B cell (primary cell): ENCODE measurements around the gene FMNL1. TPM values are rescaled to one million over a fixed set of nuclear protein-coding genes. Genes with fewer than 3 reads are reported as not detected.

Experiments used
- ATAC-seq: fragments of 200-7000 bp; cut with Tn5 transposase; one replicate; pipeline ENCODE4 v1.10.0; 2021; ENCODE audit warnings: low read depth, mild to moderate bottlenecking, moderate number of reproducible peaks, moderate library complexity
- CTCF ChIA-PET: fragments of 350-600 bp; sonication (Branson Sonifier 250); formaldehyde crosslinking; loops from one replicate; lab custom pipeline; 2021; ENCODE audit warnings: antibody characterized with exemption, inconsistent platforms; lab: Charles Lee
- POLR2A ChIA-PET: fragments of 350-600 bp; sonication (Branson Sonifier 250); formaldehyde crosslinking; loops from one replicate; lab custom pipeline; 2021; ENCODE audit warnings: antibody characterized with exemption; lab: Charles Lee
- DNase-seq: peaks from one replicate; pipeline ENCODE4 v3.0.0; 2013
- H2AFZ ChIP-seq: 2 replicates; pipeline ENCODE4 v1.6.1; 2012; ENCODE audit warnings: mild to moderate bottlenecking, low read depth, low read length; ENCODE audit not compliant: insufficient read depth, poor library complexity, severe bottlenecking
- H3K27ac ChIP-seq, 2 donors: 1 replicate in 1 of 2; 2 replicates in 1 of 2; pipeline ENCODE4 v1.5.1; 2012 to 2013; ENCODE audit warnings: low read length in 2 of 2, mild to moderate bottlenecking in 2 of 2, moderate library complexity in 1 of 2
- H3K27me3 ChIP-seq, 4 experiments: fragments of 200-600 bp in 1 of 4; sonication (generic) in 1 of 4; replicated peaks in 1 of 4; 1 replicate in 2 of 4; 2 replicates in 2 of 4; pipeline versions ENCODE4 v1.6.1 to v1.7.0; 2013 to 2016; ENCODE audit warnings: low read length in 3 of 4, mild to moderate bottlenecking in 2 of 4, mixed read lengths in 1 of 4, moderate library complexity in 1 of 4; ENCODE audit not compliant: insufficient read depth in 4 of 4, control insufficient read depth in 3 of 4; ENCODE audit errors: control extremely low read depth in 1 of 4
- H3K36me3 ChIP-seq, 2 experiments: replicated peaks in 1 of 2; 1 replicate in 1 of 2; 2 replicates in 1 of 2; pipeline versions ENCODE4 v1.6.1 to v1.7.1; 2013; ENCODE audit warnings: low read length in 1 of 2; ENCODE audit not compliant: insufficient read depth in 2 of 2, control insufficient read depth in 1 of 2; ENCODE audit errors: control extremely low read depth in 1 of 2, extremely low read depth in 1 of 2
- H3K4me1 ChIP-seq, 2 donors: fragments of 200-600 bp in 1 of 2; sonication (generic) in 1 of 2; 1 replicate in 1 of 2; 2 replicates in 1 of 2; pipeline versions ENCODE4 v1.5.1 to v1.6.1; 2013 to 2017; ENCODE audit warnings: low read length in 2 of 2; ENCODE audit not compliant: control insufficient read depth in 2 of 2, insufficient read depth in 2 of 2
- H3K4me2 ChIP-seq: replicated peaks from 2 replicates; pipeline ENCODE3; 2012; ENCODE audit warnings: mild to moderate bottlenecking, low read depth, low read length; ENCODE audit not compliant: poor library complexity, severe bottlenecking
- H3K4me3 ChIP-seq, 5 experiments: fragments of 200-600 bp in 1 of 5; sonication (generic) in 1 of 5; 1 replicate in 3 of 5; 2 replicates in 2 of 5; pipeline versions ENCODE4 v1.5.1 to v1.7.0; 2011 to 2016; ENCODE audit warnings: low read length in 4 of 5, mild to moderate bottlenecking in 4 of 5, low read depth in 2 of 5, control low read depth in 1 of 5, moderate library complexity in 1 of 5; ENCODE audit not compliant: insufficient read depth in 1 of 5; ENCODE audit errors: control extremely low read depth in 1 of 5, extremely low read depth in 1 of 5
- H3K79me2 ChIP-seq: fragments of 200-600 bp; sonication (generic); one replicate; pipeline ENCODE4 v1.6.0; 2016; ENCODE audit warnings: low read length; ENCODE audit not compliant: control insufficient read depth, insufficient read depth
- H3K9ac ChIP-seq: fragments of 200-600 bp; sonication (generic); 2 replicates; pipeline ENCODE4 v1.6.1; 2017; ENCODE audit warnings: mild to moderate bottlenecking, low read length, moderate library complexity
- H3K9me3 ChIP-seq, 3 donors: one replicate each; pipeline versions ENCODE4 v1.6.1 to v1.7.1; 2013; ENCODE audit warnings: low read length in 2 of 3; ENCODE audit not compliant: control insufficient read depth in 2 of 3, insufficient read depth in 1 of 3; ENCODE audit errors: control extremely low read depth in 1 of 3
- H4K20me1 ChIP-seq: 2 replicates; pipeline ENCODE4 v1.6.0; 2012; ENCODE audit warnings: mild to moderate bottlenecking, low read length; ENCODE audit not compliant: insufficient read depth, control insufficient read depth, poor library complexity, severe bottlenecking
- H3K27ac Mint-ChIP-seq: one replicate; pipeline ENCODE4 v1.8.0; 2021; ENCODE audit warnings: mixed read lengths
- H3K27me3 Mint-ChIP-seq: one replicate; pipeline ENCODE4 v1.8.0; 2021; ENCODE audit warnings: mixed read lengths
- H3K4me1 Mint-ChIP-seq: one replicate; pipeline ENCODE4 v1.8.0; 2021; ENCODE audit warnings: mixed read lengths
- H3K4me3 Mint-ChIP-seq: one replicate; pipeline ENCODE4 v1.8.0; 2021; ENCODE audit warnings: mixed read lengths
- H3K9me3 Mint-ChIP-seq: one replicate; pipeline ENCODE4 v1.8.0; 2022; ENCODE audit warnings: mixed read lengths; ENCODE audit not compliant: insufficient read depth
- CTCF ChIP-seq: fragments of 200-600 bp; IDR thresholded peaks from one replicate; pipeline ENCODE4 v1.8.0; 2022; ENCODE audit warnings: antibody characterized with exemption, mild to moderate bottlenecking
- EZH2 ChIP-seq: IDR thresholded peaks from 2 replicates; pipeline ENCODE4 v1.6.1; 2012; ENCODE audit warnings: borderline replicate concordance, low read depth, mild to moderate bottlenecking, moderate library complexity, low read length; ENCODE audit not compliant: insufficient read depth, poor library complexity, severe bottlenecking
- WGBS: methylation state at CpG from one replicate; pipeline ENCODE4 v1.1.5; 2013; ENCODE audit warnings: missing lambda C conversion rate; ENCODE audit not compliant: insufficient coverage; 5-methylcytosine and 5-hydroxymethylcytosine counted together
- intact Hi-C: fragments of 100-400 bp; cut with micrococcal nuclease; formaldehyde crosslinking; loops from one replicate; pipeline ENCODE4 v1.10.0; 2022
- polyA plus RNA-seq: library from polyadenylated mRNA; depleted of rRNA; stranded (reverse); fragments of >200 nt; gene quantifications from 2 replicates; pipeline ENCODE4 v1.2.3, GENCODE V29; 2012
- total RNA-seq, 2 donors: library from RNA; stranded (reverse); fragments of 120-200 nt in 1 of 2; gene quantifications; 1 replicate in 1 of 2; 2 replicates in 1 of 2; pipeline versions ENCODE4 v1.2.3 to v1.2.4, GENCODE V29; 2013 to 2022

Gene FMNL1
- total and polyA plus RNA-seq, 2 donors (not counting 1 experiment from before 2014, with no cell fraction given), result 386 to 663 TPM

GRCh38 chr17:45238155-45238774 is 16.6 kb downstream of the FMNL1 start:
- ChIA-PET CTCF (interaction anchor here (0.6 to 24.6 kb wide), 4 partner anchors 18 to 103 kb away, joined by 3 to 737 read pairs (median 4); partner anchors contain the start of genes ACBD4 and FMNL1), POLR2A (no interaction called here)
- no peak overlapping the region for H3K9ac ChIP-seq
- H3K4me2 ChIP-seq, result no peak overlapping the region
- DNase-seq (no peak), ATAC-seq (no peak)
- H3K4me3 ChIP-seq, result no peak overlapping the region
- H3K27ac ChIP-seq, result no peak overlapping the region
- 100% methylated on average over 7 of the region's 7 CpGs for WGBS
- Mint-ChIP-seq H3K4me3 (no peak overlapping the region), H3K27me3 (no peaks in the 10 kb centered on the region), H3K4me1 (peaks cover 27% of the 10 kb centered on the region), H3K9me3 (no peaks in the 10 kb centered on the region), H3K27ac (peak overlapping the region; percentile 62)
- H3K9me3 ChIP-seq, result no peaks in the 10 kb centered on the region
- peaks cover 10 to 27% of the 10 kb centered on the region in 2 donors for H3K4me1 ChIP-seq
- no peaks in the 10 kb centered on the region for H3K27me3 ChIP-seq
- TF ChIP-seq EZH2 (no peak), CTCF (no peak)
- intact Hi-C loops, result no loop called here
- no peak overlapping the region for H2AFZ ChIP-seq
- H4K20me1 ChIP-seq, result peaks cover 91% of the 10 kb centered on the region
- H3K79me2 ChIP-seq, result peaks cover 49% of the 10 kb centered on the region
- peaks cover 0 to 94% of the 10 kb centered on the region in 2 experiments for H3K36me3 ChIP-seq

GRCh38 chr17:45240905-45241327 is 19.2 kb downstream of the FMNL1 start:
- Histone ChIP-seq H3K79me2 (peaks cover 46% of the 10 kb centered on the region), H3K4me3 (no peak overlapping the region), H4K20me1 (peaks cover 94% of the 10 kb centered on the region), H3K27me3 (no peaks in the 10 kb centered on the region), H3K4me2 (no peak overlapping the region), H3K9me3 (no peaks in the 10 kb centered on the region), H3K27ac (peak overlapping the region in 1 of 2 donors; percentile 4), H3K36me3 (peaks cover 0 to 96% of the 10 kb centered on the region in 2 experiments), H3K4me1 (peaks cover 0 to 3% of the 10 kb centered on the region in 2 donors), H2AFZ (no peak overlapping the region), H3K9ac (no peak overlapping the region)
- no peaks in the 10 kb centered on the region for H3K27me3 Mint-ChIP-seq
- no peak overlapping the region for H3K4me3 Mint-ChIP-seq
- TF ChIP-seq EZH2, result no peak
- TF ChIP-seq CTCF, result no peak
- ATAC-seq (no peak), DNase-seq (no peak)
- no peaks in the 10 kb centered on the region for H3K9me3 Mint-ChIP-seq
- CTCF ChIA-PET, result interaction anchor here (0.9 to 24.6 kb wide), 3 partner anchors 21 to 44 kb away, joined by 3 to 737 read pairs (median 4); partner anchors contain the start of gene FMNL1
- no peak overlapping the region for H3K27ac Mint-ChIP-seq
- intact Hi-C loops, result no loop called here
- WGBS, result 98% methylated on average over 21 of the region's 21 CpGs
- H3K4me1 Mint-ChIP-seq, result peaks cover 2% of the 10 kb centered on the region
- POLR2A ChIA-PET, result interaction anchor here (0.6 to 1.1 kb wide), 2 partner anchors 15 to 26 kb away, joined by 3 to 4 read pairs; no protein-coding TSS in a partner anchor
